ENCODE measurements around the gene NRGN.
A peak's percentile ranks its signal among the peaks of the same experiment; 100 is the strongest.

DNA sequence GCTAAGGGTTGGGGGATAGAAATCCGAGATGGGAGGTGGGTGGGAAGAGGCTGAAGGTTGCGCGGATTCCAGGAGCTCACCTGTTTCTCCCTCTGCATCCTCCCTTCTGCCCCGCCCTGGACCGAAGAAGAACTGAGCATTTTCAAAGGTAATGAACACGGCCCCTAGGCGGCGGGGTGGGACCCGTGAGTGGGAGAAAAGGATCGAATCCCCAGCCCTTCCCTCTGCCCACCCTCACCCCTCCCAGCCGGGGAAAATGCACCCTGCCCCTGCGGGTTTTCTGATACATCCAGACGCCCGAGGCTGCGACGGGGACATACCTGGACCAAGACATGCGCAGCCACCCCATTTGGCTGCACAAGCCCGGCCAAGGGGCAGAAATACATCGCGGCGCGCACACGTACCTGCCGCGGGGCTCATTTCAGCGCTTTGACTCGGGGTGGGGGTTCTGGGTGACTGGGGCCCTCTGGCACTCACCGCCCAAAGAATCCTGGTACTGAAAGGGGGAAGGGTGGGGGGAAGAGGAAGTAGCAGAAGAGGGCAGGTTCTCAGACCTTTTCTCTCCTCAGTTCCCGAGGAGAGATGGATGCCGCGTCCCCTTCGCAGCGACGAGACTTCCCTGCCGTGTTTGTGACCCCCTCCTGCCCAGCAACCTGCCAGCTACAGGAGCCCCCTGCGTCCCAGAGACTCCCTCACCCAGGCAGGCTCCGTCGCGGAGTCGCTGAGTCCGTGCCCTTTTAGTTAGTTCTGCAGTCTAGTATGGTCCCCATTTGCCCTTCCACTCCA, 6.3 kb downstream of the NRGN start:
- TF ChIP-seq SUZ12 (IDR thresholded peaks at IDR 0.05; ENCODE audit: unreplicated experiment) (no peak), FOXM1 (IDR thresholded peaks at IDR 0.05; ENCODE audit: low read depth, low read length) (no peak), USF2 (IDR thresholded peaks at IDR 0.05; ENCODE audit: borderline replicate concordance, low read depth, low read length) (no peak), ZBTB4 (CRISPR knock-in tag; IDR thresholded peaks at IDR 0.05) (no peak), CREB1 (IDR thresholded peaks at IDR 0.05; ENCODE audit: low read depth) (no peak), CHD4 (IDR thresholded peaks at IDR 0.05) (no peak)
- TF ChIP-seq, protein P1, sequence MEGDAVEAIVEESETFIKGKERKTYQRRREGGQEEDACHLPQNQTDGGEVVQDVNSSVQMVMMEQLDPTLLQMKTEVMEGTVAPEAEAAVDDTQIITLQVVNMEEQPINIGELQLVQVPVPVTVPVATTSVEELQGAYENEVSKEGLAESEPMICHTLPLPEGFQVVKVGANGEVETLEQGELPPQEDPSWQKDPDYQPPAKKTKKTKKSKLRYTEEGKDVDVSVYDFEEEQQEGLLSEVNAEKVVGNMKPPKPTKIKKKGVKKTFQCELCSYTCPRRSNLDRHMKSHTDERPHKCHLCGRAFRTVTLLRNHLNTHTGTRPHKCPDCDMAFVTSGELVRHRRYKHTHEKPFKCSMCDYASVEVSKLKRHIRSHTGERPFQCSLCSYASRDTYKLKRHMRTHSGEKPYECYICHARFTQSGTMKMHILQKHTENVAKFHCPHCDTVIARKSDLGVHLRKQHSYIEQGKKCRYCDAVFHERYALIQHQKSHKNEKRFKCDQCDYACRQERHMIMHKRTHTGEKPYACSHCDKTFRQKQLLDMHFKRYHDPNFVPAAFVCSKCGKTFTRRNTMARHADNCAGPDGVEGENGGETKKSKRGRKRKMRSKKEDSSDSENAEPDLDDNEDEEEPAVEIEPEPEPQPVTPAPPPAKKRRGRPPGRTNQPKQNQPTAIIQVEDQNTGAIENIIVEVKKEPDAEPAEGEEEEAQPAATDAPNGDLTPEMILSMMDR (IDR thresholded peaks at IDR 0.05 in 2 of 3, conservative IDR thresholded peaks at IDR 0.05 in 1 of 3; ENCODE audit: control insufficient read depth in 2 of 3, extremely low read depth in 1 of 3, insufficient read depth in 1 of 3, low read depth in 3 of 3, low read length in 3 of 3): peak; percentile 36 to 51 (median 41); a peak in 4 of 6 replicates

Data from GM12878 (cell line).